Loucy (cell line): ENCODE data around the gene ABCA9.

Experiments
- H2AFZ ChIP-seq: fragments of 200-600 bp; sonication (generic); 2 replicates; pipeline ENCODE4 v1.6.0; 2016; ENCODE audit warnings: antibody characterized with exemption, mild to moderate bottlenecking, low read length, moderate library complexity
- H3F3A ChIP-seq: fragments of 200-600 bp; 2 replicates; pipeline ENCODE4 v1.6.0; 2016; ENCODE audit warnings: antibody characterized with exemption, low read depth, mild to moderate bottlenecking
- H3K27me3 ChIP-seq: fragments of 200-600 bp; sonication (generic); 2 replicates; pipeline ENCODE4 v1.6.1; 2014; ENCODE audit warnings: low read length, mild to moderate bottlenecking; ENCODE audit not compliant: insufficient read depth, poor library complexity, severe bottlenecking
- H3K36me3 ChIP-seq: fragments of 200-600 bp; sonication (generic); 2 replicates; pipeline ENCODE4 v1.6.1; 2016; ENCODE audit warnings: low read length; ENCODE audit not compliant: insufficient read depth
- H3K4me1 ChIP-seq: fragments of 200-600 bp; sonication (generic); 2 replicates; pipeline ENCODE4 v1.5.1; 2014; ENCODE audit warnings: low read length, mild to moderate bottlenecking; ENCODE audit not compliant: insufficient read depth, poor library complexity, severe bottlenecking
- H3K4me2 ChIP-seq: fragments of 200-600 bp; sonication (generic); 2 replicates; pipeline ENCODE4 v1.6.0; 2014; ENCODE audit warnings: antibody characterized with exemption, low read length, low read depth, mild to moderate bottlenecking; ENCODE audit not compliant: poor library complexity, severe bottlenecking
- H3K4me3 ChIP-seq: fragments of 200-600 bp; sonication (generic); 2 replicates; pipeline ENCODE4 v1.5.1; 2014; ENCODE audit warnings: low read length, mild to moderate bottlenecking, mixed read lengths; ENCODE audit not compliant: poor library complexity, severe bottlenecking
- H3K79me2 ChIP-seq: fragments of 200-600 bp; sonication (generic); 2 replicates; pipeline ENCODE4 v1.6.1; 2014; ENCODE audit warnings: low read length; ENCODE audit not compliant: insufficient read depth
- H3K9ac ChIP-seq: fragments of 200-600 bp; sonication (generic); 2 replicates; pipeline ENCODE4 v1.6.0; 2014; ENCODE audit warnings: mild to moderate bottlenecking, low read depth, low read length, moderate library complexity; ENCODE audit not compliant: poor library complexity, severe bottlenecking
- H3K9me2 ChIP-seq: fragments of 200-600 bp; sonication (generic); replicated peaks from 2 replicates; pipeline ENCODE4 v1.6.1; 2016; ENCODE audit warnings: low read depth, low read length, mixed read lengths
- H3K9me3 ChIP-seq: fragments of 200-600 bp; sonication (generic); 2 replicates; pipeline ENCODE4 v1.6.1; 2014; ENCODE audit warnings: mild to moderate bottlenecking, antibody characterized with exemption, low read length, low read depth; ENCODE audit not compliant: insufficient read depth
- H4K20me1 ChIP-seq: fragments of 200-600 bp; sonication (generic); 2 replicates; pipeline ENCODE4 v1.6.0; 2014; ENCODE audit warnings: antibody characterized with exemption, low read length, mild to moderate bottlenecking; ENCODE audit not compliant: insufficient read depth, poor library complexity, severe bottlenecking
- CTCF ChIP-seq: fragments of 200-600 bp; sonication (generic); conservative IDR thresholded peaks from 2 replicates; pipeline ENCODE4 v1.5.1; 2014; ENCODE audit warnings: mild to moderate bottlenecking, antibody characterized with exemption, low read length
- EZH2phosphoT487 ChIP-seq: fragments of 200-600 bp; IDR thresholded peaks from 2 replicates; pipeline ENCODE4 v1.6.1; 2018; ENCODE audit warnings: antibody characterized with exemption, mild to moderate bottlenecking, moderate library complexity, borderline replicate concordance

The ABCA9 gene

GRCh38 chr17:68955181-68955841 is 105.4 kb downstream of the ABCA9 start, which contains the start of gene ABCA8:
Gene ABCA8, minus strand, starts transcription at chr17:68955392. Its CDS starts 13,358 bp downstream, at chr17:68942034.
- no peaks in the 10 kb centered on the region for H3K9me2 ChIP-seq
- TF ChIP-seq CTCF, result no peak
- no peak for TF ChIP-seq EZH2phosphoT487
- no peak within 1 kb of the TSS for H3K9ac ChIP-seq
- no peaks in the 10 kb centered on the region for H3K4me1 ChIP-seq
- H3K36me3 ChIP-seq, result no peaks in the 10 kb centered on the region
- no peak within 1 kb of the TSS for H3K4me3 ChIP-seq
- no peak within 1 kb of the TSS for H2AFZ ChIP-seq
- H3K27me3 ChIP-seq, result no peaks in the 10 kb centered on the region
- no peaks in the 10 kb centered on the region for H3F3A ChIP-seq
- no peak within 1 kb of the TSS for H3K4me2 ChIP-seq
- H4K20me1 ChIP-seq, result no peaks in the 10 kb centered on the region
- H3K79me2 ChIP-seq, result no peaks in the 10 kb centered on the region
- H3K9me3 ChIP-seq, result no peaks in the 10 kb centered on the region

GRCh38 chr17:68954146-68954896 is 106.4 kb downstream of the ABCA9 start:
- no peak overlapping the region for H2AFZ ChIP-seq
- no peaks in the 10 kb centered on the region for H3K9me2 ChIP-seq
- H3K9me3 ChIP-seq, result no peaks in the 10 kb centered on the region
- no peak overlapping the region for H3K9ac ChIP-seq
- no peaks in the 10 kb centered on the region for H3K4me1 ChIP-seq
- no peaks in the 10 kb centered on the region for H3K27me3 ChIP-seq
- no peak overlapping the region for H3K4me3 ChIP-seq
- H3K36me3 ChIP-seq, result no peaks in the 10 kb centered on the region
- no peaks in the 10 kb centered on the region for H3F3A ChIP-seq
- TF ChIP-seq EZH2phosphoT487 (no peak), CTCF (no peak)
- no peaks in the 10 kb centered on the region for H3K79me2 ChIP-seq
- H3K4me2 ChIP-seq, result no peak overlapping the region
- H4K20me1 ChIP-seq, result no peaks in the 10 kb centered on the region

- H3F3A ChIP-seq, result no peaks in the 10 kb centered on the region
- TF ChIP-seq CTCF (no peak), EZH2phosphoT487 (no peak)
- H4K20me1 ChIP-seq, result no peaks in the 10 kb centered on the region
- no peak overlapping the region for H3K4me3 ChIP-seq
- no peaks in the 10 kb centered on the region for H3K9me2 ChIP-seq
- H3K4me1 ChIP-seq, result no peaks in the 10 kb centered on the region
- H3K9ac ChIP-seq, result no peak overlapping the region
- H3K4me2 ChIP-seq, result no peak overlapping the region
- no peaks in the 10 kb centered on the region for H3K9me3 ChIP-seq
- H3K27me3 ChIP-seq, result no peaks in the 10 kb centered on the region
- H3K79me2 ChIP-seq, result no peaks in the 10 kb centered on the region
- no peak overlapping the region for H2AFZ ChIP-seq
- H3K36me3 ChIP-seq, result no peaks in the 10 kb centered on the region
Observed at GRCh38 chr17:68953340-68953997, 107.3 kb downstream of the ABCA9 start.
